HG03045 (cell line): ENCODE data around the gene CXCL12.

Experiments
- ATAC-seq: cut with Tn5 transposase; IDR thresholded peaks from one replicate; pipeline ENCODE4 v1.9.1; 2021; ENCODE audit warnings: mild to moderate bottlenecking, moderate library complexity; ENCODE audit not compliant: unreplicated experiment

CXCL12 gene

GRCh38 chr10:44399659-44400451 lies 15.0 kb upstream of the CXCL12 start:
- ATAC-seq, result no peak

- no peak for ATAC-seq
Measured at GRCh38 chr10:44398747-44399658, 14.1 kb upstream of the CXCL12 start.

GRCh38 chr10:44398271-44398670 lies 13.4 kb upstream of the CXCL12 start:
- ATAC-seq, result no peak

- no peak for ATAC-seq
Measured at GRCh38 chr10:44397476-44398225, 12.8 kb upstream of the CXCL12 start.

GRCh38 chr10:44396671-44397191 lies 11.8 kb upstream of the CXCL12 start:
- no peak for ATAC-seq

GRCh38 chr10:44395902-44396670 lies 11.2 kb upstream of the CXCL12 start:
- ATAC-seq, result no peak

DNA sequence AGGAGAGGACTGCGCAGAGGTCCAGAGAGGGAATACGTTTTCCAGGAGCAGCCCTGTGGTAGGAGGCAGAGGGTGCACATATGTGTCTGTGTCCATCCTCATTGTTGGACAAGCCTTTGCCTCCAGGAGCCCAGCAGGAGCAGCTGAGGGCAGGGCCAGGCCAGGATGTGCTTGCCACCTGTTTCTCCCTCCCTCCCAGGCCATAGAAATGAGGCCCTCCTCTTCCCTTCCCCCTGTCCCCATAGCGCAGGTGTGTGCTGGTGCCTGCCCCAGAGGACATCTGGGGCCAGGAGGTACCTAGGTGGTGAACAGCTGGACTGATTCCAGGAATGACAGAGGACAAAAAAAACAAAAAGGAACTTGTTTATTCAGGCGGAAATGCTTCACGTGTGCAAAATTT lies 10.5 kb upstream of the CXCL12 start:
- ATAC-seq, result no peak

- ATAC-seq, result no peak
Measured at GRCh38 chr10:44394696-44395381, 9.9 kb upstream of the CXCL12 start.

GRCh38 chr10:44393834-44394547 lies 9.1 kb upstream of the CXCL12 start:
- ATAC-seq, result no peak

DNA sequence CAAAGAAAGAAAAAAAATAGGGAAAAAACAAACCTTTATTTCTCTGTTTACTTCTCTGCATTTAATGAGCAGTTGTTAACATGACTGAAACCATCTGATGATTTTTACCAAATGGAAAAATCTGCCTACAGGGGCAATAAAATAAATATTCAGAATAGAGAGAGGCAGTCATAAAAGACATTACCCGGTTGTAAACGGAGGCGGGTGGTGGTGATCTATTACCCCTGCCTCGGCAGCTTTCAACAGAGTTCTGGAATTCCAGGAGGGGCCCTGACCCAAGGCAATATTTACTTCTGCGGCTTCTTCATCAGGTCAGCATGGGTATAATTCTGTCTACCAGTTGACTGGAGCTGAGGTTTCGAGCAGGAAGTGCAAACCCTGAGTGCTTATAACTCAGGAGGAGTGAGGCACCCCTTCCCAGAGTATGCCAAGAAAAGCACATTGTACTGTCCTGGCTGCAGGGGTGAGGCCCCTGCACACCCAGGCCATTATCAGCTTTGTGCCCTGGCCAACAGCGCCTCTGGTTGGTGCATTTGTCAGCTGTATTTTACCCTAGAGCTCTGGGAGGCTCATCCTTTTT lies 8.2 kb upstream of the CXCL12 start:
- ATAC-seq, result no peak

DNA sequence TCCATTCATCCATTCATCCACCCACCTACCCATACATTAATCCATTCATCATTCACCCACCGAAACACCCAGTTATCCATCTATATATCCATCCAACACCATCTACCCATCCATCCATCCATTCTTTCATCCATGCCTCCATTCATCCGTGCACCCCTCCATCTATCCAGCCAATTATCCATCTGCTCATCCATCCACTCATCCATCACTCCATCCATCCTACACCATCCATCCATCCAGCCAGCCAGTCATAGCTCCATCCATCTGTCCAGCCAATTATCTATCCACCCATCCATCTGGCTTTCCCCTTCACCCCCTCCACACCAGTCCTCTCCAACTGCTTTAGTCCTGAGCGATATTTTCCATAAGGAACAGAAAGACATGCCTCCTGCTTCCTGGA lies 7.5 kb upstream of the CXCL12 start:
- ATAC-seq, result no peak

DNA sequence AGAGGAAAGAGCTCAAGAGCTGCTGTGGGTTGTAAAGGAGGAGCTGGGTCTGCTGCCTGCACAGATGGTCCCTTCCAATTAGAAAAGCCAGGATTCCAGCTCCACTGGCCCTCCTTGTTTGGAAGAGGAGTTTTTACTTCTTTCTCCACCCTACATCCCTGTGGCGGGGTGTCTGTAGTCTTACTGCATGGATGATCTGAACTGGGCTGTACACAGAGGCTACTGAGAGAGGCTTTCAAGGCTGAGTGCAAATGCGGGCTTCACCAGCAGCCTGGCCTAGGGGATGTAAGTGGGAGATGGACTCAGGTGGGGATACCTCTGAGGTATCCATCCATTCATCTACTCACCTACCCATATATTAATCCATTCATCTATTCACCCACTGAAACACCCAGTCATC lies 7.1 kb upstream of the CXCL12 start:
- no peak for ATAC-seq

DNA sequence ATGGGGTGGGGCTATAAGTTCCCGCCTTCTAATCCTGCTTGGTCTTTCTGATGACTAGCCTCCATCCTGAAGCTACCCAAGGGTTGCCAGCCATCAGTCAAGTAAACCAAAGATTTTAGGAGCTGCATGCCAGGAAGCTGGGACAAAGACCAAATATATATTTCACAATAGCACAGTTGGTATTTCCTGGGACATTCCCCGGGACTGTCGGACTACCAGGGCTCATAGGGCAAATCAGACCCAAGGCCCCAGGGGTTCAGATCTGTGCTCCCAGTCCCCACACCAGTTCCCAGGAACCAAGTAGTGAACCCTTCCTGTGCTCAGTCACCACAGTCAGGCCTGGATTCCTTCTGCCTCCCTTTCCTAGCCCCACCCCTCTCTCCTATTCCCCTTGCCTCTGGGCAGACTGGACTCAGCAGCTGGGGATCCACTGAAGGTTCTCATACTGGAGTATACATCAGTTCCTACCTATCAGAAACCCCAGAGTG lies 5.7 kb upstream of the CXCL12 start:
- ATAC-seq, result no peak

DNA sequence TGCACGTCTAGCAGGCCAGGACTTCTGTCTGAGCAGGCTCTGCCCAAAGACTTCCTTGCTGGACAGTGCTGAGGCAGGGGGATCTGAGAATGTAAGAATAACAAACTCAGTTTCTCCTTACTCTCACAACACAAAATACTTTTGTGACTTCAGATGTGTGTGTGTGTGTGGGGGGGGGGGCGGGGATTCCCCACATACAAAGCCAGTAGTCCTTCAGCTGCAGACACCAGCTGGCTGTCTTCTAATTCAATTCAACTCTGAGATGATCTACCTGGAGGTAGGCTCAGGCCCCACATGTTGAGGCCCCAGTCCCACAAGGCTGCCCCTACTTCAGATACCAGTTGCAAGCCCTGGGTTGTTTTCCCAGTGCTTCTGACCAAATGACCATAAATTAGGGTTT lies 4.7 kb upstream of the CXCL12 start:
- ATAC-seq, result no peak

DNA sequence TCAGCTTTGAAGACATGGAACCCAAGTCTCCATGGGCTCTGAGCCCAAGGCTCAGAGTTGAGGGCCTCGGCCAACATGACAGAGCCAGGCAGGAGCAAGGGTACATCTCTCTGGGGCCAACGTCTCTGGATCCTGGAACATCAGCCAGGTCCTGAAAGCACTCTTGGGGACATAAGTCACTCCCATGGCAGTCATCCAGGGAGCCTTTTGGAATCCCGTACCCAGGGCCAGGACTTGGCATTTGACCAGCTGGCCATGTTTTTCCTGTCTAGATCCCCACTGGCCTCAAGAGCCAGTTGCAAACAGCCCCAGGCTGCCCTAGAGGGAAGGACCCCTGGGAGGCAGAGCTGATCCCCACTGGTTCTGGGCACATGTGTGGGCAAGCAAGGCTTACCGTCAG lies 4.3 kb upstream of the CXCL12 start:
- ATAC-seq, result no peak

DNA sequence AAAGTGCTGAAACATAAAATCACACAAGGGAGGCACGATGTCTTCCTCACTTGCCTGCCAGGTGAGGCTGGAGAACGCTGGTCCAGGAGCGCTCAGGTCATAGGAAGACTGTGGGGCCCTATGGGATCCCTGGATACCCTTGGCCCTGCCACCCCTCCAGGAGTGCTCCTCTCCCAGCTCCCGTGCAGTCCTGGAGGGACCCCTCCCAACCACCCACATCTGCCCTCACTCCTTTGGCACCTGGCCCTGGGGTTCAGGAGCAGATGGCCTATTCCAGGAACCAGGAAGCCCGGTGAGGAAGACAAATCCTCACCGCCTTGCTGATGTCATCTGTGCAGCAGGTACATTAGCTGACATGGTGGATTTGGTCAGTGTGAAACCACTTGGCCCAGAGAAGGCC lies 3.7 kb upstream of the CXCL12 start:
- no peak for ATAC-seq

DNA sequence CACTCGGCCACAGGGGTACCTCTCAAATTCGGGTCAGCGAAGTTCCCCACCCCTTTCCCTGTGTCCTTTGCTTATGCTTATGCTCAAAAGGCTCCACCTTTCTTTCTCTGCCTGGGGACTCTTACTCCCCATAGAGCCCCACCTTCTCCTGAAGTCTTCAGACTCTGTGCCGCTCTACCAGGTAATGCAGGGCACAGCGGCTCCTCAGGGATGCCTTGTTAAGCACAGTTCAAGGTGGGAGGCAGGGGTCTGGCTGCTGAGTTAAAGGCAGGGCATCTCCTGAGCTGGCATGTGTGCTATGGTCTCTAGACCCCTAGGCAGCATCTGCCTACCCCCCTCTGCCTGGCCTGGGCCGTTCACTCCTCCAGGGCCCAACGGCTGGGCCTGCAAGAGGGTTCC lies 3.0 kb upstream of the CXCL12 start:
- no peak for ATAC-seq

- ATAC-seq, result no peak
Measured at GRCh38 chr10:44386546-44387052, 1.7 kb upstream of the CXCL12 start.
